SK-N-MC (cell line): ENCODE data around the gene ALOX12B.
"Not testable (repeated sequence)": the region's sequence is repeated elsewhere in the genome, so short reads cannot be mapped to it uniquely, and the experiment has no call there.

ENCODE experiments used
- DNase-seq: peaks from one replicate; pipeline ENCODE4 v3.0.0-alpha.2; 2011; ENCODE audit warnings: low read depth, low spot score
- H3K27ac ChIP-seq: fragments of 200-600 bp; sonication (generic); 2 replicates; pipeline ENCODE4 v1.5.1; 2016; ENCODE audit warnings: mixed run types
- H3K36me3 ChIP-seq: fragments of 200-600 bp; sonication (generic); 2 replicates; pipeline ENCODE4 v1.6.1; 2017; ENCODE audit warnings: antibody characterized with exemption, low read length, mixed read lengths; ENCODE audit not compliant: insufficient read depth
- H3K4me3 ChIP-seq: fragments of 200-600 bp; sonication (generic); 2 replicates; pipeline ENCODE4 v1.5.1; 2016
- H3K9ac ChIP-seq: fragments of 200-600 bp; sonication (generic); 2 replicates; pipeline ENCODE4 v1.8.0; 2017; ENCODE audit warnings: mixed run types, mixed read lengths; ENCODE audit not compliant: insufficient read length
- H3K9me3 ChIP-seq: fragments of 200-600 bp; sonication (generic); 2 replicates; pipeline ENCODE4 v1.6.1; 2017; ENCODE audit warnings: low read depth, mild to moderate bottlenecking, antibody characterized with exemption, low read length, moderate library complexity, mixed read lengths
- EZH2 ChIP-seq: fragments of 200-600 bp; sonication (generic); IDR thresholded peaks from one replicate; pipeline ENCODE4 v1.6.1; 2017; ENCODE audit warnings: antibody characterized with exemption
- FOXP2 ChIP-seq: optimal IDR thresholded peaks from 2 replicates; pipeline ENCODE3; 2011; ENCODE audit warnings: mild to moderate bottlenecking, moderate library complexity; ENCODE audit not compliant: insufficient read depth; ENCODE audit errors: extremely low read length, control extremely low read depth
- POLR2AphosphoS5 ChIP-seq: IDR thresholded peaks from 2 replicates; pipeline ENCODE4 v1.6.1; 2012; ENCODE audit warnings: mild to moderate bottlenecking, low read depth, low read length, borderline replicate concordance

Gene ALOX12B

DNA sequence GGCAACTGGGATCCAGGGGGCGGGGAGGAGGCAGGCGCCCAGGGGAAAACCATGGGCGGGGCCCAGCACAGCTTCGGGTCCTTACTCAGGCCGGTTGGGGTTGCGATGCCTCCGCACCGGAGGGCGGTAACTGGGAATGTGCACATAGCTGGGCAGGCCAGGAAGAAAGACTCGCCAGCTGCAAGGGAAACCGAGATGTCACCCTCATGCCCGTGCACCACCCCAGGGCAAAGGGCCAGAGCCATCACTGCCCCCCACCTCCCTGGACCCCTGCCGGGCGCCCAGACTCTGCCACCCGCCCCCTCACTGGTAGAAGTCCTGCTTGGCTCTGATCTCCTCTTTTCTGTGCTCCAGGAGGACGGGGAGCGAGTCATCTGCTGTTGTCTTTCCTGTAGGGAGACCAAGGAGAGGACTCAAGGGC, 6.7 kb downstream of the ALOX12B start:
- no peaks in the 10 kb centered on the region for H3K36me3 ChIP-seq
- H3K27ac ChIP-seq: no peak overlapping the region
- DNase-seq: no peak
- H3K4me3 ChIP-seq: no peak overlapping the region
- H3K9ac ChIP-seq: no peak overlapping the region
- TF ChIP-seq EZH2 (no peak), POLR2AphosphoS5 (no peak), FOXP2 (no peak)
- no peaks in the 10 kb centered on the region for H3K9me3 ChIP-seq

- Histone ChIP-seq H3K36me3 (no peaks in the 10 kb centered on the region), H3K4me3 (peak overlapping the region; percentile 90), H3K9ac (no peak overlapping the region), H3K9me3 (no peaks in the 10 kb centered on the region), H3K27ac (no peak overlapping the region)
- DNase-seq: no peak
- TF ChIP-seq EZH2 (no peak), POLR2AphosphoS5 (no peak), FOXP2 (no peak)
Measured at GRCh38 chr17:8080208-8080798, 7.2 kb downstream of the ALOX12B start.

DNA sequence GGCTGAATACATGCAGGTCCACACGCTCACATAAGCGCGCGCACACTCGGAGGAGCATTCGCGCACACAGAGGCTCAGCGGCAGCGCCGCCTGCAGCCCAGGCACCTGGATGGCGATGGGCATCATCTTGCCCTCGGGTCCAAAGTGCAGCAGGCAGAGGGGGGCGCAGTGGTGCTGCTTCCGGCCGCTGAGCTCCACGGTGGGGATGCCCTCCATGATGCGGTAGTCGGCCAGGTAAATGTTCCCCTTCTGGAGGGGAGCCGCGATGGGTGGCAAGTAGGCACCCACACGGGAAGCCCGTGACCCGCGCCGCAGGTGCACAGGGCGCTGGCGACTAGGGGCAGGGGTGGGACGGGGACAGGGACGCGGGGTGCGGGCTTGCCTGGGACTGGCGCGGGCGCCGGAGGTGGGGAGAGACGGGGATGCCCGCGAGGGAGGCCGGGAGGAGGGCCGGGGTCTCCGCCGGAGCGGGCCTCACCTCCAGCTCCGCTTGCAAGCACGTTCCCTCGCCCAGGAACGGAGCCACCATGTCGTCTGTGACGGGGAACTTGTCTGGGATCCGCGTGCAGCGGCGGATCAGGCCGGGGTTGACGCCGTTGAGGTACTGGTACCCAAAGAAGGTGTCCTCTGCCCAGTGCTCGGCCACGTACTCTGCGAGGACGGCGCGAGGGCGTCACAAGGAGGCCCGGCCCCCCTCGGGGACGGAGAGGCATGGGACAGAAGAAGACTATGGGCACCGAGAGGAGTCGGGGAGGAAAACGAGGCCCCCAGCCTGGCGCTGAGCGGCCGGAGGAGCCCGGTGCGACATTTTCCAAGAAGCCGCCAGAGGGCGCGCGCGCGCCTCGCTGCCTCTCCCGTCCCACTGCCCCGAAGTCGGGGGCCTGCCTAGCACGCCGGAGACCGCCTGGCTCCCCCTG, 8.0 kb downstream of the ALOX12B start:
- H3K27ac ChIP-seq: no peak overlapping the region
- peak overlapping the region; percentile 66 for H3K9ac ChIP-seq
- no peak for TF ChIP-seq FOXP2
- no peak for TF ChIP-seq EZH2
- TF ChIP-seq POLR2AphosphoS5: no peak

GRCh38 chr17:8077939-8078338, 9.6 kb downstream of the ALOX12B start:
- H3K9ac ChIP-seq, H3K36me3 ChIP-seq, H3K9me3 ChIP-seq, H3K27ac ChIP-seq, H3K4me3 ChIP-seq, DNase-seq: not testable (repeated sequence)

More for the DNA sequence above, 8.0 kb downstream of the ALOX12B start:
- no peaks in the 10 kb centered on the region for H3K36me3 ChIP-seq
- H3K4me3 ChIP-seq: peak overlapping the region; percentile 90
- no peaks in the 10 kb centered on the region for H3K9me3 ChIP-seq
- no peak for DNase-seq

DNA sequence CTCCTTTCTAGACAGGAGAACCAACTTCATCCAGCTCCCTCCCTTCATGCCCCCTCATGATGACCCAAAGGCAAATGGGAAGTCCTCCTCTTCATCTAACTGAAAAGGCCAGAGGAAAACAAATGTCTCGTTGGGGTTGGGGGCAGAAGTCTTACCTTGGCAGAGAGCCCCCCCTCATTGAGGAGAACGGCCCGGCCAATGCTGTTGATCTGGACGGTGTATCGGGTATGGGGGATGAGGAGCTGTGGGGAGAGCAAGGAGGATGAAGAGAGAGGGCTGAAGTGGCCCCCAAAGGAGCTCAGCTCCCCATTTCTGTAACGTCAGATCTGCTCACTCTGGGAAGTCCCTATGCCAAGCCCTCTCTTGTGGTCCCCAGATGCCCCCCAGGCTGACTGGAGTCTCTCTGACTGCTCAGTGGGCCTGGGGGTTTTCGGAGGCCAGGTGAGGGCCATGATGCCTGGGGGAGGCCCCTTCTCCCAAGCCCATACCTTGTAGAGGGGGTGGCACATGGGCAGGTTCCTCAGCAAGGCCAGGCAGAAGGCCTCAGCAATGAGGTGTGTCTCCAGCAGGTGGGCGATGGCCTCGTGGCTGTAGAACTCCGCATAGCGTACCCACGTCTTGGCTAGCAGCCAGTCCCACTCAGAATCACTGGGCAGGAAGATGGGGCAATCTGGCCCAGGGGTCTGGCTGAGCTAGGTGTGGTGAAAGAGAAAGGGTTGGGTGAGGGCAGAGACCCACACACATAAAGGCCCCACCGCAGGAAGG, 10.8 kb downstream of the ALOX12B start:
- no peak overlapping the region for H3K27ac ChIP-seq
- no peak for DNase-seq
- no peak overlapping the region for H3K9ac ChIP-seq
- H3K9me3 ChIP-seq: no peaks in the 10 kb centered on the region
- TF ChIP-seq POLR2AphosphoS5: no peak
- no peak for TF ChIP-seq EZH2
- no peak for TF ChIP-seq FOXP2
- H3K36me3 ChIP-seq: no peaks in the 10 kb centered on the region
- no peak overlapping the region for H3K4me3 ChIP-seq

DNA sequence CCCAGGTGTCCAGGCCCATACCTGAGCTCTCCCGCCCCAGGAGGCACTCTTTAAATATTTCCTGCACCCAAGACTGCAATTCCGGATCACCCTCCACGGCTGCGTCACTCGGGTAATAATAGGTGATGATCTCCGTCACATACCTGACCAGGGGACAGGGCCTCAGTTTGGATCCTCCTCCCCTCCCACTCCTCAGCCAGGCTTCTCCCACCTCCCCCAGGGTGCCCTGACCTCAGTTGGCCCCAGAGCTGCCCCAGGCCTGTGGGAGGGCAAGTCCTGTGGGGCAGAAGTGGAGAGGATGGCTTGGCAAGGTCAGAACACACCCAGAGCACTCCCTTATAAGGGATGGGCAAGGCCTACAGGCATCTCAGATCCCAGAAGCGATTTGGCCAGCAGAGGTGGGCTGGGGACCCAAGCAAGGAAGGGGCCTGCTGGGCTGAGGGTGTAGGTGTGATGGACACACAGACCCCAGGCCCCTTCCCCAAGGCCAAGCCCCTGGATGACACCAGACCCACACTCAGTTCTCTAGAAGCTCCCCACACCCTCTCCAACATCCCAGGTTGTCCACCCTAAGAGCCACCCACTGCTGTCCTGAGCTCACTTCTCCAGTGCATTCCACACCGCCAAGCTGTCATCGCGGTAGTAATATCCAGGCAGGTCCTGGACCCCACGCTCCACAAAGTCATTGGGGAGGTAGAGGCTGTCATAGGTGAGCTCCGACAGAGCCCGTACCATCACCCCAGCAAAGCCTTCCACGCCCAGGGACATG, 11.8 kb downstream of the ALOX12B start:
- no peak overlapping the region for H3K27ac ChIP-seq
- no peaks in the 10 kb centered on the region for H3K36me3 ChIP-seq
- no peak overlapping the region for H3K4me3 ChIP-seq
- TF ChIP-seq POLR2AphosphoS5 (no peak), FOXP2 (no peak), EZH2 (no peak)
- no peaks in the 10 kb centered on the region for H3K9me3 ChIP-seq
- H3K9ac ChIP-seq: no peak overlapping the region
- no peak for DNase-seq

- Histone ChIP-seq H3K9me3 (no peaks in the 10 kb centered on the region), H3K27ac (no peak overlapping the region), H3K36me3 (no peaks in the 10 kb centered on the region), H3K9ac (no peak overlapping the region), H3K4me3 (no peak overlapping the region)
- DNase-seq: no peak
- no peak for TF ChIP-seq EZH2
- no peak for TF ChIP-seq FOXP2
- TF ChIP-seq POLR2AphosphoS5: no peak
Measured at GRCh38 chr17:8075081-8075480, 12.4 kb downstream of the ALOX12B start.

DNA sequence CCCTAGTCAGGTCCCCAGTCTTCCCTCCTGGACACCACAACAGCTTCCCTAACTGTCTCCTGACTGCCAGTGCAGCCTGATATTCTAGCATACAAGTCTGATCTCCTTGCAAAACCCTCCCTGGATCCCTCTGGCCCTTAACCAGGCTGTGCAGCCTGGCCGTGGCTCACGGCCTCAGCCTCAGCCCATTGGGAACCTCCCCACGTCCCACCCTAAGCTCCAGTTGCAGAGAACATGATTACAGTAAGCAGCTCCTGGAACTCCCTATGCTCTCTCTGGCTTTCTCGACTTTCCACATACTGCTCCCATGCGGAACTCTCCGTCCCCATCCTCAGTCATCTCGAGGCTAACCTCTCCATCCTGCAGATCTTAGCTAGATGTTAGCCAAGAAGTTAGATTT, 13.0 kb downstream of the ALOX12B start:
- H3K9me3 ChIP-seq: no peaks in the 10 kb centered on the region
- no peak for TF ChIP-seq EZH2
- no peak for TF ChIP-seq FOXP2
- no peak for TF ChIP-seq POLR2AphosphoS5
- H3K4me3 ChIP-seq: no peak overlapping the region
- DNase-seq: no peak
- no peaks in the 10 kb centered on the region for H3K36me3 ChIP-seq
- H3K27ac ChIP-seq: no peak overlapping the region
- no peak overlapping the region for H3K9ac ChIP-seq
